GM19239 (cell line): ENCODE data around the gene OSTF1.

ENCODE experiments used
- DNase-seq: peaks from one replicate; pipeline ENCODE4 v3.0.0; 2011; ENCODE audit warnings: low spot score; ENCODE audit not compliant: insufficient read length
- FAIRE-seq: peaks from 2 replicates; lab custom pipeline; 2011; peaks lifted over from hg19 to GRCh38; lab: Jason Lieb, UNC

Gene OSTF1

DNA sequence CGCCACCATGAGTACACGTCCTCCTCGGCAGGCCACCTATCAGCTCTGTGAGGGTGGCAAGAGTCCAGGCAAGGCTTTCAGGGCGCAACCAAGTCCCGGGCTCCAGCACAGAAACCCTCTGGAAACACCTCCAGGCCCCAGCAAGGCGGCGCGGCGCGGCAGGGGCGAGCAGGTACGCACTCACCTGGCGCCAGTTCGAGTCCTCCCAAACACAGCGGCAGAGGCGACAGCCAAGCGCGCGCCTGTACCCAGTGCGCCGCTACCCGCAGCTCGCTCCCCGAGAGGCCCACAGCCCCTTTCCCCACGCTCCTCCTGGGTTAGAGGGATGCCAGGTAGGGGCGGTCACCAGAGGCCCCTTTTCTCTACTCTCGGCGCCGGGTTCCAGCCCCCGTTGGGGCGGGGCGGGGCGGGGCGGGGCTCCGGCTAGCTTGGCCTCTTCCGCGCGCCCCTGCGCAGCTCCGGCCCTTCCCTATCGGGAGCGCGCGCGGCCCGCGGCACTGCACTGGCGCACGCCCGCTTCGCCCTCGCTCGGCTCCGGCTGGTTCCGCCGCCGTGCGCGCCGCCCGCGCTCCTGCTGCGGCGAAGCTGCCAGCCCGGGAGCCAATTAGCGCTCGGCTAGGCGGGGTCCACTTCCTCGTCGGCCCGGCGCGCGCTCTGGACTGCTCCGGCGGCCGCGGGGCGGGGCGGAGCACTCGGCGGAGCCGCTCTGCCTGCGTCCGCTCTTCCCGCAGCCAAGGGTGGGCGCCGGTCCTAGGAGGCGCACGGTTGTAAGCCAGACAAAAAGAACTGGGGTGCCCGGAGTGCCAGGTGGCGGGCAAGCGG, at the start of gene OSTF1, which contains the start of gene NMRK1:
Gene OSTF1 (plus strand): TSS at position 691 of the 822 bp plus-strand sequence. CDS start 179 bp downstream, outside the sequence.
Gene NMRK1 (minus strand): TSS at position 332 of the 822 bp plus-strand sequence. CDS start 5,040 bp downstream, outside the sequence.
- peak; percentile 86 for FAIRE-seq
- peak; percentile 74 for DNase-seq

DNA sequence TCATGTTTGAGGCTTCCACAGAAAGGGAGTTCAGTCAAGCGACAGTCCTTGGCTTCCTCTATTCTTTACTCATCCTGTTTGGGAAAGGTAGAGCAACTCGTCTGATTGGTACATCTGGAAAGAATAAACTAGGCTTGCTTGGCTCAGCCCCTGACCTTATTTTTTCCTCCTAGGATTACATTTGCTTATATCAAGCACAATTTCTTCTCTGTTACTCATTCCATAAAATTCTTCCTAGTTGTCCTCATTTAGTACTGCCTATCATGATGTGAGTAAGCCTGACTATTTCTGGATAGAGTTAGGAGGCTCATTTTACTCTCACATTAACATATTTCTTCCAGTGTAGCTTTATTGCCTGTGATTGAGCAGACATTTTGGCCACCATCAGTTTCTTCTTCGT, 49.3 kb upstream of the OSTF1 start:
- no peak for FAIRE-seq

GRCh38 chr9:75039801-75040200, 48.5 kb upstream of the OSTF1 start:
- no peak for FAIRE-seq
- DNase-seq, result no peak

More for the DNA sequence above, 49.3 kb upstream of the OSTF1 start:
- no peak for DNase-seq

- FAIRE-seq (no peak), DNase-seq (no peak)
Observed at GRCh38 chr9:75041041-75041440, 47.3 kb upstream of the OSTF1 start.

- FAIRE-seq, result no peak
Observed at GRCh38 chr9:75046725-75047345, 41.5 kb upstream of the OSTF1 start.

GRCh38 chr9:75047506-75047905, 40.8 kb upstream of the OSTF1 start:
- DNase-seq (no peak), FAIRE-seq (no peak)

More at GRCh38 chr9:75046725-75047345, 41.5 kb upstream of the OSTF1 start:
- no peak for DNase-seq

GRCh38 chr9:75051285-75051684, 37.0 kb upstream of the OSTF1 start:
- DNase-seq (no peak), FAIRE-seq (no peak)

DNA sequence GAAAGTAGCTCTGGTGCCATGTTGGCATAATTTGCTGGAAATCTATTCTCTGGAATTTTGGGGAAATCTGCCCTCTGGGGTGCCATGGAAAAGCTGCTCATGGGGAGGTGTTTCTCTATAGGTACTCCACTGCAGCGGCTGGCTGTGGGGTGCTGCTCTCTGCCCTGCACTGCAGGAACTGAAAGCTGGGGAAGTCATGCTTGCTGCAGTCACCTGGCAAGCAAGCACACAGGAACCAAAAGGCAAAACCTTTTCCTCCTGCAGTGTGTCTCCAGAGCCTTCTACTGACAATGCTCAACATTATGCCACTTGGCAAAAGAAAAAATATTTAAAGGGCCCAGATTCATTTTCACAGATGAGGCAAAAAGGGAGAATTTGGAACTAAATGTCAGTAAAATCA, 34.4 kb upstream of the OSTF1 start:
- FAIRE-seq (peak; percentile 76), DNase-seq (peak; percentile 41)

DNA sequence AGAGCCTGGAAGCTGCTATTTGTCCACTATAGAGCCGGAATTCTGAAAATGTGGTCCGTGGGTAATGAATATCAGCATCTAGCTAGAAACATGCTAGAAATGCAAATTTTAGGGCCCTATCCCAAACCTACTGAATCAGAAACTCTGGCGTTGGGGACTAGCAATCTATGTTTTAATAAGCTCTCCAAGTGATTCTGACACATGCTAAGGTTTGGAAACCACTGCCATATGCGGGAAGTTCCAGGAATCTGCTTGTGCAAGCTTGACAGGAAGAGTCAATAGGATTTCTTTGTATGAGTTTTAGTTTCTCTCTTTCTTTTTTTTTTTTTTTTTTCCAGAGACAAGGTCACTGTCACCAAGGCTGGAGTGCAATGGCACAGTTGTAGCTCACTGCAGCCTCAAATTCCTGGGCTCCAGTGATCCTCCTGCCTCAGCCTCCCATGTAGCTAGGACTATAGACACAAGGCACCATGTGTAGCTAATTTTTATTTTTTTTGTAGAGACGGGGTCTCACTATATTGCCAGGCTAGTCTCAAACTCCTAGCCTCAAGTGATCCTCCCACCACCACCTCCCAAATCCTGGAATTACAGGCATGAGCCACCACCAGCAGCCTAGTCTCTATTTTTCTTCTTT, 33.8 kb upstream of the OSTF1 start:
- DNase-seq (no peak), FAIRE-seq (no peak)

DNA sequence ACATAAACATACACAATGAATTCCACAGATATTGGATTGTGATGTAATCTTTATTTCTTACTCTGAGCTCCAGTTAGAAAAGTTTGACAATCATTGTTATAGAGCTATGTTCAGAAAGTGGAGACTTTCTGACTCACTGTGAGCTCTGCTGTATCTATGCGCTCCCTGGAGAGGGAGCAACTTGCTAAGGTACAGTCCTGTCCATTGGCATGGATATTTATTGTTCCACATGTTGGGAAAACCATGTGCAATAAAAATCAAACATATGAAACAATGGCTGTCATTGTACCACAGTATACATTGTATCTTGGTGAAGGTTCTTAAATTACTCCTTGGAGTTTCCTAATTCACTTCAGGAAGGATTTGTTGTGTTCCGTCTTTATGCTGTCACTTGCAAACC, 27.1 kb upstream of the OSTF1 start:
- FAIRE-seq (no peak), DNase-seq (no peak)

GRCh38 chr9:75063556-75064305, 24.6 kb upstream of the OSTF1 start:
- DNase-seq (no peak), FAIRE-seq (no peak)

GRCh38 chr9:75064307-75065025, 23.8 kb upstream of the OSTF1 start:
- DNase-seq, result no peak

DNA sequence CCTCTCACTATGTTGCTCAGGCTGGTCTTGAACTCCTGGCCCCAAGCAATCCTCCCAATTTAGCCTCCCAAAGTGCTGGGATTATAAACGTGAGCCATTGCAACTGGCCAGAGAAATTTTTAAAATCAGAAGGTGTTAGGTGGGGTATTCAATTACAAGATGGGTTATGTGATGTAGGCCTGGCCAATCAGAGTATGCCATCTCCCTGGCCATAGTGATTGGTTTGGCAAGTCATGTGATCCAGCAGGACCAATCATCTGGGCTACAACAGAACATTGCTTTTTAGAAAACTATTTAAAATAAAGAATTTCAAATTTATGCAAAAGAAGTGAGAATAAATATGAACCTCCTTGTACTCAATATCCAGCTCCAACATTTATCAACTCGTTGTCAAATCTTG, 22.8 kb upstream of the OSTF1 start:
- no peak for FAIRE-seq
- no peak for DNase-seq

More at GRCh38 chr9:75064307-75065025, 23.8 kb upstream of the OSTF1 start:
- no peak for FAIRE-seq

DNA sequence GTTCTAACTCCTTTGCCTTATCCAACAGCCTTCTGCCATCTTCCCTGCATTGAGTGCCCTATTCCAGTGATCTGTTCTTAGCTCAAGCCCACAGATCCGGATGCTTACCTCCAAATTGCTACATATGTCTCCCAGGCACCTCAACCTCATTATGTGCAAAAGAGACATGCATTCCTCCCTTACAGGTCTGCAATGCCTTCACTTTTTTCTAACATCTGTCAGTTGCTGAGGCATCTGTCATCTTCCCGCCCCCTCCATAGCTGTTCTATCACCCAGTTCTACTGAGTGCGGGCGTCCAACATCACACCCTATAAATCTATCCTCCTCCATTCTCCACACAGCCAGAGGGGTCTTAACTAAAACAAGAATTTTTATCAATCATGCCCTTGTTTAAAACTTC, 20.4 kb upstream of the OSTF1 start:
- DNase-seq (no peak), FAIRE-seq (no peak)

GRCh38 chr9:75069171-75069570, 19.1 kb upstream of the OSTF1 start:
- FAIRE-seq (no peak), DNase-seq (no peak)

DNA sequence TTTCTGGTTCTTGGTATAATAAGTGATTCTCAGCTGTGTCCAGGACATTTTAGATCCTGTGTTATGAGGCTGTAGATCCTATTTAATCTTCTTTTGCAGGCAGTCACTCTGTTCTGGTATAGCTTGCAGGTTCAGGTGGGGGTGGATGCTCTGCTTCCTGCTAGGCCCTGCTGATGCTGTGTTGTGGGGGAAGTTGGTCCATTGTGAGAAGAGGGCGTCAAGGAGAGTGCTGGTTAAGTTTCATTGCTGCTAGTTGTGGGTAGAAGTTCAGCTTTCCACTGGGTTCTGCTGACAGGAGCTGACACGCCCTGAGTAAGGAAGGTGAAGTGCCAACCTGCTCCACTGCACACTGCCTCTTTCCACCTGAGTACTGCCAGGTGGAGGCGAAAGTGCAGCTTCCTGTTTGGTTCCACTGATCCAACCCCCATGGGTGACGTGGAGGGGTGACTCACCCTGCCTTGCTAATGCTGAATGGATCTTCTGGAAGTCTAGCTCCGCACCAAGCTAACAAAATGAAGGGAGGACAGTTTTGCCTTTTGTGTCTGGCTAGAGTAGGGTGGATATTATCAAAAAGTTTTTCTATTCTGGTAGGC, 16.7 kb upstream of the OSTF1 start:
- FAIRE-seq, result no peak
- DNase-seq, result no peak

DNA sequence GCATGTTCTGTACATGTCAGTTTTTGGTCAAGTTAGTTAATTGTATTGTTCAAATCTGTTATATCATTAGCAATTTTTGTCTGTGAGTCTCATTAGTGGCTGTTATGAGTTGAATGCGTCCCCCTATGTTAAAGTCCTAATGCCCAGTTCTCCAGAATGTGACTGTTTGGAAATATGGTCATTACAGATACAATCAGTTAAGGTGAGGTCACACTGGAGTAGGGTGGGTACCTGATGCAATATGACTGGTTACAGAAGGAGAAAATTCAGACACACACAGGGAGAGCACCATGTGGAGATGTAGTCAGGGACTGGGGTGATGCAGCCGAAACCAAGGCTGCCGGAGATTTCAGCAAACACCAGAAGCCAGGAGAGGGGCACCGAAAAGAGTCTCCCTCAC, 15.4 kb upstream of the OSTF1 start:
- FAIRE-seq, result no peak
- no peak for DNase-seq

DNA sequence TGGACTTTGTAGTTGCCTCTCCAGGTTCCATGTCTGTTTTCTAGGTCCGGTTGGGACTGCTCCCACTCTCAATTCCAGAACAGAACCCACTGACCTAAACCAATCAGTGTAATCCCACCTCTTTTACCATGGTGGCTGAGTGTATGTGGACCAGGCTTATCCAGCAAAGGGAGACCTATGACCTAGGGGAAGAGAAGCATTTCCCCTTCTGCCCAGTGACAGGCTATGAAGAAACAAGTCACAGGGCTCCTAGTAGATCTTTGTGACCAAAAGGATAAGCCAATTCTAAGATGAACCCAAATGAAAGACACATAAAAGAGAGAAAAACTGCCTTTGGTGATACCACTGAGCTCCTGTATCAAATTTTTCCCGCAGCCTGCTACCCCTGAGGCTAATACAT, 6.7 kb upstream of the OSTF1 start:
- FAIRE-seq (no peak), DNase-seq (no peak)
